Measurements from ENCODE around the gene TOR1AIP1. TPM values are rescaled to one million over a fixed set of nuclear protein-coding genes. Genes with fewer than 3 reads are reported as not detected.

TOR1AIP1 gene
- total and polyA plus RNA-seq, 2 of the 4 experiments (the other 2 are of a cell fraction): 20.7 to 64.5 TPM

DNA sequence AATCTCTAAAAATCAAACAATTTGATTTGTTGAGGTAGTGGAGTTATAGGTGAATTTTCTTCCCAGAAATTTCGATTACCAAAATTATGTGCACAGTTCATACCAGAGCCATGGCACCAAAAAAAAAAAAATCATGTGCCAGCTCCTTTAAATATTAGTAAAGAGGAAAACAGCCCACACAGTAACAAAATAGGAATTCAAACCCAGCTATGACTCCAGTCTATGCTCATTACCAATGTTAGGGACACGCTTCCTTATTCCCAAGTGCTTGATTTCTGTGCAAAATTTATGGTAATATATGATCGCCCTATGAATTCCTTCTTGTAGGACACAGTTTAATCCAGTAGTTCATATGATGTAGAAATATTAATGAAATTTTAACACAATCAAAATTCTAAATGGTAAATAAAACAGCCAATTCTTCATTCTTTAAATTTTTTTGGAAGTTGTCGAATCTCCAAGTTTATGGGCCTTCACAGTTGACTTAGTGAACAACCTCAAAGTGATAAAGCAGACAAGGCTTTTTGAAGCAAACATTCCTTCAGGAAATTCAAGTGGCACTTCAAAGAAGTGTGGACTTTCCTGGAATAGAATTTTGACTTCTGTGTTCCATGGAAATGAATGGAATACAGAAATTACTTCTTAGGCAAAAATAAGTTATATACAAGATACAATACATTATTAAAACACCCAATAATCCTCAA lies 6.3 kb upstream of the TOR1AIP1 start:
- Histone ChIP-seq H3K9me3 (ENCODE audit: control insufficient read depth, insufficient read depth, low read length) (no peaks in the 10 kb centered on the region), H2AFZ (replicated peaks; ENCODE audit: low read length, poor library complexity) (no peak overlapping the region), H3K9ac (ENCODE audit: low read depth, low read length) (no peak overlapping the region), H3K14ac (replicated peaks; ENCODE audit: low read depth, low read length) (no peak overlapping the region), H3K79me1 (ENCODE audit: low read depth in 1 of 2, low read length in 2 of 2) (peaks cover 16 to 51% of the 10 kb centered on the region in 2 experiments), H2BK120ac (ENCODE audit: low read depth, low read length) (no peak overlapping the region), H2BK5ac (ENCODE audit: low read depth, low read length, poor library complexity, severe bottlenecking) (peak overlapping the region; percentile 55), H4K91ac (ENCODE audit: insufficient read depth, low read depth, low read length) (no peak overlapping the region), H3K4me2 (ENCODE audit: low read depth, low read length) (peak overlapping the region; percentile 61), H3K23ac (ENCODE audit: low read depth, low read length) (no peak overlapping the region), H2BK20ac (ENCODE audit: low read depth, low read length) (no peak overlapping the region), H2BK15ac (ENCODE audit: low read depth, low read length) (no peak overlapping the region), H3K18ac (ENCODE audit: low read depth, low read length) (no peak overlapping the region), H2AK5ac (ENCODE audit: low read depth, low read length) (no peak overlapping the region), H3K4ac (ENCODE audit: low read depth, low read length) (peak overlapping the region; percentile 23; the same call in 1 of the 2 replicates), H4K20me1 (ENCODE audit: insufficient read depth, low read length) (peaks cover 43% of the 10 kb centered on the region; the same call in 1 of the 2 replicates), H4K5ac (ENCODE audit: low read depth, low read length) (no peak overlapping the region), H3K4me3 (ENCODE audit: insufficient read depth, low read depth, low read length) (no peak overlapping the region), H3K9me1 (ENCODE audit: insufficient read depth, low read length) (peaks cover 13% of the 10 kb centered on the region), H3K56ac (ENCODE audit: extremely low read depth, insufficient read depth, low read length) (no peak overlapping the region), H3K36me3 (ENCODE audit: control insufficient read depth, insufficient read depth, low read length) (peaks cover 16% of the 10 kb centered on the region), H3K27ac (ENCODE audit: insufficient read depth, low read length) (no peak overlapping the region), H3K27me3 (ENCODE audit: control insufficient read depth, insufficient read depth, low read length) (no peaks in the 10 kb centered on the region), H4K8ac (ENCODE audit: low read depth in 2 of 2, low read length in 2 of 2) (no peak overlapping the region), H3K4me1 (ENCODE audit: control insufficient read depth, insufficient read depth, low read length) (no peaks in the 10 kb centered on the region), H2AK9ac (replicated peaks; ENCODE audit: low read depth, low read length, poor library complexity) (no peak overlapping the region)
- ChIA-PET POLR2A (ENCODE audit: unreplicated experiment) (no interaction called here), CTCF (interaction anchor here (0.5 to 0.7 kb wide), 2 partner anchors 8 to 804 kb away, joined by 3 to 4 read pairs; no protein-coding TSS in a partner anchor)
- BruUV-seq (replicated peaks): no TSS peak
- in situ Hi-C loops (cut with MboI; ENCODE audit: low sequenced_read_pairs) (loop anchor here (10.0 kb wide), 1 partner anchor 309 kb away; no protein-coding TSS in a partner anchor), intact Hi-C loops (cut with micrococcal nuclease) (loop anchor here (10.0 kb wide), 1 partner anchor 599 kb away; no protein-coding TSS in a partner anchor), dilution Hi-C loops (cut with HindIII; ENCODE audit: low sequenced_read_pairs, unreplicated experiment) (no loop called here)
- ATAC-seq (ENCODE audit: low read depth): no peak
- no peak for DNase-seq
- WGBS, 2 experiments (ENCODE audit: extremely low coverage in 2 of 2, insufficient read length in 1 of 2): 100% methylated on average over 1 of the region's 4 CpGs; no CpG with 5 or more reads in 1 of the 2 experiments
- TF ChIP-seq POLR2A (IDR thresholded peaks at IDR 0.05; ENCODE audit: low read depth, low read length) (no peak), MAZ (IDR thresholded peaks at IDR 0.05; ENCODE audit: borderline replicate concordance, low read depth, low read length) (no peak), CEBPB (IDR thresholded peaks at IDR 0.05; ENCODE audit: low read depth, low read length) (no peak), SMC3 (IDR thresholded peaks at IDR 0.05; ENCODE audit: low read depth, low read length) (no peak), CHD1 (IDR thresholded peaks at IDR 0.05; ENCODE audit: low read depth, low read length) (no peak), BHLHE40 (IDR thresholded peaks at IDR 0.05; ENCODE audit: low read depth, low read length) (no peak), MAFK (IDR thresholded peaks at IDR 0.05; ENCODE audit: low read depth, low read length) (no peak)
- TF ChIP-seq, protein P1, sequence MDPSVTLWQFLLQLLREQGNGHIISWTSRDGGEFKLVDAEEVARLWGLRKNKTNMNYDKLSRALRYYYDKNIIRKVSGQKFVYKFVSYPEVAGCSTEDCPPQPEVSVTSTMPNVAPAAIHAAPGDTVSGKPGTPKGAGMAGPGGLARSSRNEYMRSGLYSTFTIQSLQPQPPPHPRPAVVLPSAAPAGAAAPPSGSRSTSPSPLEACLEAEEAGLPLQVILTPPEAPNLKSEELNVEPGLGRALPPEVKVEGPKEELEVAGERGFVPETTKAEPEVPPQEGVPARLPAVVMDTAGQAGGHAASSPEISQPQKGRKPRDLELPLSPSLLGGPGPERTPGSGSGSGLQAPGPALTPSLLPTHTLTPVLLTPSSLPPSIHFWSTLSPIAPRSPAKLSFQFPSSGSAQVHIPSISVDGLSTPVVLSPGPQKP (IDR thresholded peaks at IDR 0.05; ENCODE audit: borderline replicate concordance, low read depth, low read length): no peak
- TF ChIP-seq, protein P2, sequence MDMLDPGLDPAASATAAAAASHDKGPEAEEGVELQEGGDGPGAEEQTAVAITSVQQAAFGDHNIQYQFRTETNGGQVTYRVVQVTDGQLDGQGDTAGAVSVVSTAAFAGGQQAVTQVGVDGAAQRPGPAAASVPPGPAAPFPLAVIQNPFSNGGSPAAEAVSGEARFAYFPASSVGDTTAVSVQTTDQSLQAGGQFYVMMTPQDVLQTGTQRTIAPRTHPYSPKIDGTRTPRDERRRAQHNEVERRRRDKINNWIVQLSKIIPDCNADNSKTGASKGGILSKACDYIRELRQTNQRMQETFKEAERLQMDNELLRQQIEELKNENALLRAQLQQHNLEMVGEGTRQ (IDR thresholded peaks at IDR 0.05; ENCODE audit: low read depth, low read length): no peak

Data from IMR-90 (cell line).